GM18499 (cell line): ENCODE measurements around the gene ZNF790.
A peak's percentile ranks its signal among the peaks of the same experiment; 100 is the strongest.

ENCODE experiments used
- ATAC-seq: cut with Tn5 transposase; IDR thresholded peaks from one replicate; pipeline ENCODE4 v1.9.1; 2021; ENCODE audit warnings: moderate number of reproducible peaks; ENCODE audit not compliant: insufficient read depth, unreplicated experiment

ZNF790 gene

GRCh38 chr19:36772311-36773222, 65.6 kb downstream of the ZNF790 start, which contains the start of gene ZNF850:
Gene ZNF850 (minus strand): TSS chr19:36772807. CDS start chr19:36762606, 10,201 bp downstream.
- ATAC-seq: peak; percentile 64

- ATAC-seq: no peak
Observed at GRCh38 chr19:36771261-36772231, 66.6 kb downstream of the ZNF790 start.
